ENCODE data around the gene COPG2. TPM values are rescaled to one million over a fixed set of nuclear protein-coding genes. Genes with fewer than 3 reads are reported as not detected.

COPG2 gene
- total and polyA plus RNA-seq, 2 of the 13 experiments (the other 11 are each of a cell fraction or from before 2014, with no cell fraction given), result 14.1 to 17.7 TPM

DNA sequence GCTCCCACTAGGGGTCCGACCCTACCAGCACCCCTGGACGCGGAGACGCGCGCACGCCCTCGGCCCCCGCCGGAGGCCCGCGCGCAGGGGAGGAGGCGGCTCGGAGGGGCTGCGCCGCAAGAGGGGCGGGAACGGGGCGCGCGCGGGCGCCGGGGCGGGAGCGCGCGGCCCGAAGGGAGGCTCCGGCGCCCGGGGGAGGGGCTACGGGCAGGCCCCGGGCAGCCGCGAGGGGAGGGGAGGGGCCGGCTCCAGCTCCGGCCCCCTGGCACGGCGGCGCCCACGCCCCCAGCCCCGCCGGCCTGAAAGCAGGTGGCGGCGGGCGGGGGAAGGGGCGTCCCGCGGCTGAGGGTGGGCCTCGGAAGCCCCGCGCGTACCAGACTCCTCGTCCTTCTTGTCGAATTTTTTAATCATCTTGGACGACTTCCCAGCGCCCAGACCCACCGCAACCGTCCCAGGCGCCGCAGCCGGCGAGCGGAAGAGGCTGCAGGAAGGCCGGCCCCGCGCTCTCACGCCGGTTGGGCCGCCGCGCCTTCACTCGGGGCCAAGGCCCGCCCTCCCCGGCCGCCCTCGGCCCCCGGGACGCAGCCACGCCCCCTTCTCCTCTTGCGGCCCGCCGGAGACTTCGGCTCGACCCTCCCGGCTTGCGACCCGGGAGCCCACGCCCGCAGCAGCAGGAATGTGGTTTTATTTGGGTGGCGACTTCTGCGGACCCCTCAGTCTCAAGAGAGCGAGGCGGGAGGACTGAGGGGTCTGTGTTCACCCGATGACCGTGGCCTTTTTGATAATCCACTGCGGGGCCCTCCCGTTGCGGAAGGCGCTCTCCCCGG lies at the start of gene COPG2 (continued):
- no peak for TF ChIP-seq ZSCAN30 (CRISPR knock-in tag; IDR thresholded peaks at IDR 0.05)
- TF ChIP-seq, protein P1, sequence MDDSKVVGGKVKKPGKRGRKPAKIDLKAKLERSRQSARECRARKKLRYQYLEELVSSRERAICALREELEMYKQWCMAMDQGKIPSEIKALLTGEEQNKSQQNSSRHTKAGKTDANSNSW (CRISPR knock-in tag; IDR thresholded peaks at IDR 0.05; ENCODE audit: borderline replicate concordance), result no peak
- TF ChIP-seq CHCHD3 (CRISPR knock-in tag; IDR thresholded peaks at IDR 0.05), result no peak
- TF ChIP-seq MED1 (CRISPR knock-in tag; IDR thresholded peaks at IDR 0.05), result no peak
- TF ChIP-seq ZNF772 (CRISPR knock-in tag; IDR thresholded peaks at IDR 0.05), result no peak
- TF ChIP-seq ZNF263 (CRISPR knock-in tag; IDR thresholded peaks at IDR 0.05), result peak; percentile 33; the same call in 1 of the 2 replicates
- TF ChIP-seq RAD21 (CRISPR knock-in tag; IDR thresholded peaks at IDR 0.05), result no peak
- TF ChIP-seq, protein P2, sequence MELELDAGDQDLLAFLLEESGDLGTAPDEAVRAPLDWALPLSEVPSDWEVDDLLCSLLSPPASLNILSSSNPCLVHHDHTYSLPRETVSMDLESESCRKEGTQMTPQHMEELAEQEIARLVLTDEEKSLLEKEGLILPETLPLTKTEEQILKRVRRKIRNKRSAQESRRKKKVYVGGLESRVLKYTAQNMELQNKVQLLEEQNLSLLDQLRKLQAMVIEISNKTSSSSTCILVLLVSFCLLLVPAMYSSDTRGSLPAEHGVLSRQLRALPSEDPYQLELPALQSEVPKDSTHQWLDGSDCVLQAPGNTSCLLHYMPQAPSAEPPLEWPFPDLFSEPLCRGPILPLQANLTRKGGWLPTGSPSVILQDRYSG (CRISPR knock-in tag; IDR thresholded peaks at IDR 0.05), result no peak
- peak; percentile 86 for TF ChIP-seq PHF8 (CRISPR knock-in tag; IDR thresholded peaks at IDR 0.05)
- TF ChIP-seq, protein P3, sequence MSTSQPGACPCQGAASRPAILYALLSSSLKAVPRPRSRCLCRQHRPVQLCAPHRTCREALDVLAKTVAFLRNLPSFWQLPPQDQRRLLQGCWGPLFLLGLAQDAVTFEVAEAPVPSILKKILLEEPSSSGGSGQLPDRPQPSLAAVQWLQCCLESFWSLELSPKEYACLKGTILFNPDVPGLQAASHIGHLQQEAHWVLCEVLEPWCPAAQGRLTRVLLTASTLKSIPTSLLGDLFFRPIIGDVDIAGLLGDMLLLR (CRISPR knock-in tag; IDR thresholded peaks at IDR 0.05), result no peak
- no peak for TF ChIP-seq ZNF709 (CRISPR knock-in tag; IDR thresholded peaks at IDR 0.05)
- no peak for TF ChIP-seq CHD2 (IDR thresholded peaks at IDR 0.05; ENCODE audit: low read depth, low read length)
- TF ChIP-seq NAIF1 (CRISPR knock-in tag; IDR thresholded peaks at IDR 0.05; ENCODE audit: borderline replicate concordance), result no peak
- TF ChIP-seq ZNF331 (CRISPR knock-in tag; IDR thresholded peaks at IDR 0.05), result no peak
- TF ChIP-seq ZNF431 (CRISPR knock-in tag; IDR thresholded peaks at IDR 0.05; ENCODE audit: borderline replicate concordance, low read depth), result no peak
- TF ChIP-seq CEBPG (CRISPR knock-in tag; IDR thresholded peaks at IDR 0.05), result no peak
